Activated T-helper 2 cell treated with anti-CD3 and anti-CD28 coated beads, Interferon-gamma antibody, Interleukin-2, Interleukin-4, amounts not matched to agents 10 μg/mL and 5 μg/mL and 100 μg/mL, durations not matched to agents 14 hours and 24 hours and 36 hours (primary cell): ENCODE measurements around the gene ABCA2. TPM values are rescaled to one million over a fixed set of nuclear protein-coding genes. Genes with fewer than 3 reads are reported as not detected.

Experiments used
- DNase-seq: peaks from one replicate; pipeline ENCODE4 v3.0.0; 2021; ENCODE audit warnings: low spot score
- H3K27ac Mint-ChIP-seq: one replicate; pipeline ENCODE4 v1.8.0; 2021; ENCODE audit warnings: mixed read lengths
- H3K27me3 Mint-ChIP-seq: one replicate; pipeline ENCODE4 v1.8.0; 2021; ENCODE audit warnings: low read depth, mixed read lengths
- H3K36me3 Mint-ChIP-seq: one replicate; pipeline ENCODE4 v1.8.0; 2021; ENCODE audit warnings: low read depth, mixed read lengths
- H3K4me1 Mint-ChIP-seq: one replicate; pipeline ENCODE4 v1.8.0; 2021; ENCODE audit warnings: low read depth, mixed read lengths
- H3K4me3 Mint-ChIP-seq: one replicate; pipeline ENCODE4 v1.8.0; 2021; ENCODE audit warnings: low read depth, mild to moderate bottlenecking, moderate library complexity, mixed read lengths
- H3K9me3 Mint-ChIP-seq: one replicate; pipeline ENCODE4 v1.8.0; 2021; ENCODE audit warnings: mixed read lengths
- intact Hi-C: fragments of 100-400 bp; cut with micrococcal nuclease; formaldehyde crosslinking; loops from one replicate; pipeline ENCODE4 v1.15.1; 2023
- total RNA-seq: library from RNA; stranded (reverse); gene quantifications from 2 replicates; pipeline ENCODE4 v1.2.3, GENCODE V29; 2022

ABCA2 gene
- total RNA-seq, 1 donor from 2014 or later = 27.4 TPM

DNA sequence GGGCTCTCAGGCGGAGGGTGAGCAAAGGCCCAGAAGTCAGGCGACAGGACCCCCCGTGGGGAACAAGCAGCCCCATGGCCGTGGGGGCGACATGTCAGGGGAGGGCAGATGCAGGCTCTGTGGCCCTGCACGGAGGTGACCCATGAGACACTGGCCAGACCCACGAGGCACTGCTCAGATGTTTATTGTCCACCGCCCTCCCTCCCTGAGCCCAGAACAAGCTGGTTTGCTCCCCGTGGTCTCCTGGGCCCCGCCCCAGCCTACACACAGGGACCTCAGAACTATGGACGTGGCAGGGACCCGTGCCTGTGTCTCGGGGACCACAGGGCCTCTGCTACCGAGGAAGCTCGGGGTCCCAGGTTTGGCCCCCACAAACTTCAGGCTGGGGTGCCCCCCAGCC, 2.0 kb upstream of the ABCA2 start:
- Mint-ChIP-seq H3K36me3 (no peaks in the 10 kb centered on the region), H3K9me3 (no peaks in the 10 kb centered on the region), H3K4me1 (peaks cover 35% of the 10 kb centered on the region), H3K27ac (no peak overlapping the region), H3K4me3 (no peak overlapping the region), H3K27me3 (peaks cover 2% of the 10 kb centered on the region)
- DNase-seq = no peak
- intact Hi-C loops = loop anchor here (10.0 kb wide), 2 partner anchors 75 to 495 kb away; partner anchors contain the start of gene LCN12

DNA sequence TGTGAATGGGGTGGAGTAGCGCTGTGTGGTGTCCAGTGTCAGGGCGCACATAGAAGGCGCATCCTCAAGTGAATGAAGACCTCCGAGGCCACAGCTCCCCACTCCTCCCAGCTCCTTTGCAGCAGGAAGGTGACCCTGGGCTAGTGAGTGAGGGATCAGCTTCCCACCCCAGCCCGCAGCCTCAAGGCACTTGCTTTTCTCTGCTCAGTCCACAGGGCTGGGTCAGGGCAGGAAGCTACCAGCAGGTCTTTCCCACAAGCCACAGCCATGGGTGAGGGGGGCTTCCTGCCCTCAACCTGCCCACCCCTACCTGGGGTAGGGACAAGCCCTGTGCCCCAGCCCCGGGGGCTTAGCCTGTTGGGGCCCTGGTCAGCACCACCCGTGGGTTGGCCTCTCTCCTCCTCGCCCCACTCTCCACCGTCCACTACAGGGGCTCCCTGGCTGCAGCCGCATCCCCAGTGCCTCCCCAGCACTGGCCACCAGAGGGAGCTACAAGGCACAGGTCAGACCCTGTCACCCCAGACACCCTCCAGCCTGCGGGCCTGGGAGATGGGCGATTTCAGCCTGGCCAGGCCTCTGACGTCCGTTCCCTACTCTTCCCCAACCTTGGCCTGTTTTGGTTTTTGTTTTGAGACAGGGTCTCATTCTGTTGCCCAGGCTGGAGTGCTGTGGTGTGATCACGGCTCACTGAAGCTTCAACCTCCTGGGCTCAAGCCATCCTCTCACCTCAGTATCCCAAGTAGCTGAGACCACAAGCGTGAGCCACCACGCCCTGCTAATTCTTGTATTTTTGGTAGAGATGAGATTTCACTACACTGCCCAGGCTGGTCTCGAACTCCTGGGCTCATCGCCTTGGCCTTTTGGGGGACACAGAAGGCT, 1.3 kb upstream of the ABCA2 start:
- H3K27me3 Mint-ChIP-seq = peaks cover 2% of the 10 kb centered on the region
- H3K4me3 Mint-ChIP-seq = peak overlapping the region; percentile 73
- intact Hi-C loops = loop anchor here (5.0 kb wide), 1 partner anchor 37 kb away; the partner anchor contains the start of gene PAXX
- H3K27ac Mint-ChIP-seq = peak overlapping the region; percentile 47
- no peaks in the 10 kb centered on the region for H3K9me3 Mint-ChIP-seq
- no peaks in the 10 kb centered on the region for H3K36me3 Mint-ChIP-seq
- H3K4me1 Mint-ChIP-seq = peaks cover 28% of the 10 kb centered on the region
- DNase-seq = peak; percentile 61

DNA sequence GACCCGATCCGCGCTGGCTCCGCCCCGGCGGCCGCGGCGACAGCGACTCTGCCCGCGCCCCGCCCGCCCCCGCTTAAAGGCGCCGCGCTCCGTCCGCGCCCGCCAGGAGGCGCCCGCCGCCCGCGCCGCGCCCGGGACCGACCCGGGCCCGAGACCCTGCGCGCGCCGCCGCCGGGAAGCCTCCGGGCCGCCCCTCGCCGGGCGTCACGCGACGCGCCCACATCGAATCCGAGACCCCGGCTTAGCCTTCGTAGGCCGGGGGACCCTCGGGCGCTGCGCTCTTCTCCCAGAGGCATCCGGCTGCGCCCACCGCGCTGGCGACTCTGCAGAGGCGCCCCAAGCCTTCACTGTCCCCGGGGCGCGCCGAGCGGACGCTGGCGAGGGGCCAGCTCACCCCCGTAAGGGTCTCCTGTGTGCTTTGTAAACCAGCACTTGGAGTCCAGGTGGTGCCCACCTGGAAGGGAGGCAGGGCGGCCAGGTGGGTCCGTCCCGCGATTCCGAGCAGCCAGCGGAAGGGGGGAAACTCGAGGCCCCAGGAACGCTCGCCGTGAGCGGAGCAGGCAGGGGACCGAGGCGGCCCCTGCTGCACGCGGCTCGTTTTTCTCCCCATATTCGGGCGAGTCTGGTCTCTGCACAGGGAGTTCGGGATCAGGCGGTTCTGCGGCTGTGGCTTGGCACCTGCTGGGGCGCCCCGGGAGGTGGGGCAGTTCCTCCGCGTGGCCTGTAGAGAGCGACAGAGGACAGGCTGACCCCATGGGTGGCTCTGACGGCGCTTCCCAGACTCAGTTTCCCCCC, 423 bp upstream of the ABCA2 start:
- DNase-seq = peak; percentile 65
- Mint-ChIP-seq H3K36me3 (no peaks in the 10 kb centered on the region), H3K9me3 (no peaks in the 10 kb centered on the region), H3K4me1 (peaks cover 28% of the 10 kb centered on the region), H3K27ac (no peak overlapping the region), H3K4me3 (peak overlapping the region; percentile 73), H3K27me3 (peaks cover 2% of the 10 kb centered on the region)
- intact Hi-C loops = loop anchor here (5.0 kb wide), 1 partner anchor 36 kb away; the partner anchor contains the start of gene PAXX

DNA sequence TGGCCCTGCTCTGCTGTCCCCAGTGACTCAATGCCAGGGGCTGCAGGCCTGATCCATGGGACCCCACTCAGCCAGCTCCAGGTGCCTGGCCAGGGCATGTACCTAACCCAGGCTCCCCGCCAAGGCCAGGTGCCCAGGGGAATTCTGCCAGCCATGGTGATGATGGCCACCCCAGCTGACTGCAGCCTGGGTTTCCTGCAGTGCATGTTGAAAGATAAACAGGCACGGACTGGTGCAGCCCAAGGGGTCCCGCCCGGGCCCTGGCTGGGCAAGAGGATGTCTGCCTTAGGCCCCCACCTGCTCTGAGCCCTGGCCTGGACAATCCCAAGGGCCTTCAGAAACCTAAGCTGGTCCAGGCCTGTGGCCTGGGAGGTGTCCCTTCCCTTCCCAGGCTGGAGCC, 1.2 kb downstream of the ABCA2 start:
- peak overlapping the region; percentile 79 for H3K4me3 Mint-ChIP-seq
- no peak for DNase-seq
- H3K9me3 Mint-ChIP-seq = no peaks in the 10 kb centered on the region
- H3K27ac Mint-ChIP-seq = no peak overlapping the region
- H3K36me3 Mint-ChIP-seq = no peaks in the 10 kb centered on the region
- H3K27me3 Mint-ChIP-seq = peaks cover 2% of the 10 kb centered on the region
- peaks cover 20% of the 10 kb centered on the region for H3K4me1 Mint-ChIP-seq
- intact Hi-C loops = loop anchor here (5.0 kb wide), 1 partner anchor 35 kb away; the partner anchor contains the start of gene PAXX

DNA sequence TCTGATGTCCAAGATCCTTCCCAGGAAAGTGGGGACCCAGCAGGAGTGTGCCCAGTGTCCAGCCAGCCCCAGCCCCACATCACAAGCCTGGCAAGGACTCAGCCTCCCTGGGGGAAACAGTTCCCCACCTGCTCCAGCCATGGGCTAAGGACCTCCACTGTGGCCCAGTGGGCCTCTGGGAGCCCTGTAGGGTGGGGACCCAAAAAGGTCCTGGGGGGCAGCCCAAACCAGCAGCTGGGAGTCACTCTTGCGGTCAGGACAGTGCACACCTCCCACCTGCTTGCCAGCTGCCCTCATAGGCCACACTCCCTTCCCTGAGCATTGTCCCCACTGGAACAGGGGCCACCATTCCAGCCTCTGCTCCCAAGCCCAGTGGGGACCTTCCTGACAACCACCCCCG, 1.7 kb downstream of the ABCA2 start:
- no peak for DNase-seq
- Mint-ChIP-seq H3K27me3 (peaks cover 2% of the 10 kb centered on the region), H3K4me1 (peaks cover 19% of the 10 kb centered on the region), H3K36me3 (no peaks in the 10 kb centered on the region), H3K9me3 (no peaks in the 10 kb centered on the region), H3K27ac (no peak overlapping the region), H3K4me3 (no peak overlapping the region)
- intact Hi-C loops = loop anchor here (5.0 kb wide), 1 partner anchor 34 kb away; the partner anchor contains the start of gene PAXX

DNA sequence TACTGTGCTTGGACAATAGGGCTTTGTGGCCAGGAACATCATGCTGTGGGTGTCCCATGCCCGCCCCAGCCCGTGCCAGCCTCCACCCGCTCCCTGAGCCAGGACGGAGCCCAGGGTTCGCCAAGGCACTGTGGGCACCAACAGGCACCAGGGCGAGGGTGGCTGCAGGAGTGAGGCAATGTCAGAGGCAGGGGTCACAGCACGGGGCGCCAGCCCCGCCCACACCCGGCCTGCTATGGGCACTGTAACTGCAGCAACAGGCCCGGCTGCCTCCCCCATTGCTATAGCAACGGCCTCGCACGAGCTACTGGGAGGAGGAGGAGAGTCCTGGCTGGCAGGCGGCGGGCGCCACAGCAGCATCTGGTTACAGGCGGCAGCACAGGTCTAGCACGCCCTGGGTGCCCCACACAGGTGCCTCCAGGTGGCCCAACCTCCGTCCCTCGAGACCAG, 2.5 kb downstream of the ABCA2 start:
- DNase-seq = no peak
- Mint-ChIP-seq H3K9me3 (no peaks in the 10 kb centered on the region), H3K4me1 (peaks cover 15% of the 10 kb centered on the region), H3K27ac (no peak overlapping the region), H3K36me3 (no peaks in the 10 kb centered on the region), H3K4me3 (no peak overlapping the region), H3K27me3 (peaks cover 2% of the 10 kb centered on the region)
- intact Hi-C loops = loop anchor here (5.0 kb wide), 1 partner anchor 33 kb away; the partner anchor contains the start of gene PAXX

DNA sequence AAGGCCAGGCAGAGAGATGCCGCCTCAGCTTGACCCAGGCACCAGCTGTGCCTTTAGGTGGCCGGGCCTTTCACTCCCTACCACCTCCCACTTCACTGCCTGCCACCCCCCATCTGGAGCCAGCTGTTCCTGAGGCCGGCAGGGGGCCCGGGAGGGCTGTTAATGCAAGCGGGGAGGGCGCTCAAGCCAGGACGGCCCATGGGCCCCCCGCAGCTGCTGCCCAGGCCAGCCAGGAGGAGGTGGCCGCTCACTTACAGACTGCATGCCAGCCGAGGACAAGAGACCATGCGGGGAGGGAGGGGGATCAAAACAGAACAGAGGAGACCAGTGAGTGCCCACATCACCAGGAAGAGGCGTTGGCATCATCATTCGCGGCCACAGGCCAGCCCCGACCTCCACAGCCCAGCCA, 4.5 kb downstream of the ABCA2 start:
- no peak for DNase-seq
- H3K4me1 Mint-ChIP-seq = peaks cover 2% of the 10 kb centered on the region
- intact Hi-C loops = no loop called here
- no peaks in the 10 kb centered on the region for H3K9me3 Mint-ChIP-seq
- no peak overlapping the region for H3K4me3 Mint-ChIP-seq
- H3K27ac Mint-ChIP-seq = no peak overlapping the region
- H3K36me3 Mint-ChIP-seq = no peaks in the 10 kb centered on the region
- peaks cover 2% of the 10 kb centered on the region for H3K27me3 Mint-ChIP-seq

DNA sequence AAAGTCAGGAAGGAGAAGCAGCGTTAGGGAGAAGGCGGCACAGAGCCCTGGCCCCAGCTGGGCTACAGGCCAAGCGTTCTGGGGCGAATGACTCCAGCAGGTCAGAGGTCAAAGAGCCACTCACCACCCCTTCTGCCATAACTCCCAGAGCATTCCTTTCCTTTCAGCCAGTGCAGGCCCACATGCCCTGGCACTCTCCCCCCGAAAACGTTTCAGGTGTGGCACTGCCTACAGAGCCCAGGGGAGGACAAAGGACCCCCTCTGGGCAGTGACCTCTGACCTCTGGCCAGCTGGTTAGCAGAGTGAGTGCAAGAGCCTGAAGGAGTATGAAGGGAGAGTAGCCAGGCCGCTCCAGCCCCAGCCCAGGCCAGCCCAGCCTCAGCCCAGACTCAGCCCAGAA, 4.9 kb downstream of the ABCA2 start:
- H3K27me3 Mint-ChIP-seq = peaks cover 2% of the 10 kb centered on the region
- H3K36me3 Mint-ChIP-seq = no peaks in the 10 kb centered on the region
- no peaks in the 10 kb centered on the region for H3K9me3 Mint-ChIP-seq
- intact Hi-C loops = no loop called here
- no peak overlapping the region for H3K4me3 Mint-ChIP-seq
- DNase-seq = no peak
- no peak overlapping the region for H3K27ac Mint-ChIP-seq
- peaks cover 2% of the 10 kb centered on the region for H3K4me1 Mint-ChIP-seq

DNA sequence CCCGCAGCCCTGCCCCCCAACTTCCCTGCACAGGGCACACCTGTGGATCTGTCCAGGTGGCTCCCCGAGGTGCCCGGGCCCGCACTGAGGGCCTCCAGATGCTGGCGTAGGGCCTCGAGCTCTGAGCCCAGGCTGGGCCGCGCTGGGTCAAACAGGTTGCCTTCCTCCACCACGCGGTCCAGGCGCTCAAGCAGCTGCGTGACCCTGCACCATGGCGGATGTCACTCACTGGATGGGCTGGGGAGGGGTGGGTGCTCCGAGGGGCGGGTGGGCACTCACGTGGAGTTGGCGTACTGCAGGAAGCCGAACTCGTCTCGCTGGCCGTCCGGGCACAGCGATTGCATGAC, 5.4 kb downstream of the ABCA2 start:
- H3K36me3 Mint-ChIP-seq = no peaks in the 10 kb centered on the region
- no peak overlapping the region for H3K27ac Mint-ChIP-seq
- no peaks in the 10 kb centered on the region for H3K9me3 Mint-ChIP-seq
- H3K27me3 Mint-ChIP-seq = peaks cover 2% of the 10 kb centered on the region
- no peak for DNase-seq
- peaks cover 2% of the 10 kb centered on the region for H3K4me1 Mint-ChIP-seq
- no peak overlapping the region for H3K4me3 Mint-ChIP-seq
- intact Hi-C loops = loop anchor here (1.0 kb wide), 1 partner anchor 44 kb away; no protein-coding TSS in a partner anchor

DNA sequence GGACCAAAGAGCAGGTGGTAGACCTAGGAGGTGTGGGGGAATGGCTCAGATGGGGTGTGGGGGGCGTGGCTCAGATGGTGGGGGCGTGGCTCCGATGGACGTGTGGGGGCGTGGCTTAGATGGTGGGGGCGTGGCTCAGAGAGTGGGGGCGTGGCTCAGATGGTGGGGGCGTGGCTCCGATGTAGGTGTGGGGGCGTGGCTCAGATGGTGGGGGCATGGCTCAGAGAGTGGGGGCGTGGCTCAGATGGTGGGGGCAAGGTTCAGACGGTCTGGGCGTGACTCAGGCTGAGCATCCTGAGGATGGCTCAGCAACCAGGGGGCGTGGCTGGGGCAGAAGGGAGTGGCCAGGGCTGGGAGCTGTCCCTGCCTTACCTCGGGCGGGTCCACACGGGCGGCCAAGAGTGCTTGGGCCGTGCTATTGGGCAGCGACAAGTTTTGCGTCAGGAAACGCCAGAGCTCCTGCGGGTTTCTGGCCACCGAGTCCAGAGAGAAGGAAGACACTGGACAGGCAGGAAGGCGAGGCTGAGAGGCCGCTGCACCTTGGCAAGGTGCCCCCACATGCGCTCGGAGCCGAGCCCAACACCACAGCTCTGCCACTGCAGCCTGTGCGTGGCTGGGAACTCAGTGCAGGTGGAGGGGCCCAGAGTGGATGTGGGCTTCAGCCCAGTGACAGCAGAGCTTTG, 5.9 kb downstream of the ABCA2 start:
- H3K27ac Mint-ChIP-seq = no peak overlapping the region
- H3K36me3 Mint-ChIP-seq = no peaks in the 10 kb centered on the region
- H3K27me3 Mint-ChIP-seq = peaks cover under 1% of the 10 kb centered on the region
- intact Hi-C loops = loop anchor here (1.0 kb wide), 1 partner anchor 44 kb away; no protein-coding TSS in a partner anchor
- no peak overlapping the region for H3K4me3 Mint-ChIP-seq
- no peaks in the 10 kb centered on the region for H3K9me3 Mint-ChIP-seq
- peak; percentile 63 for DNase-seq
- H3K4me1 Mint-ChIP-seq = no peaks in the 10 kb centered on the region

DNA sequence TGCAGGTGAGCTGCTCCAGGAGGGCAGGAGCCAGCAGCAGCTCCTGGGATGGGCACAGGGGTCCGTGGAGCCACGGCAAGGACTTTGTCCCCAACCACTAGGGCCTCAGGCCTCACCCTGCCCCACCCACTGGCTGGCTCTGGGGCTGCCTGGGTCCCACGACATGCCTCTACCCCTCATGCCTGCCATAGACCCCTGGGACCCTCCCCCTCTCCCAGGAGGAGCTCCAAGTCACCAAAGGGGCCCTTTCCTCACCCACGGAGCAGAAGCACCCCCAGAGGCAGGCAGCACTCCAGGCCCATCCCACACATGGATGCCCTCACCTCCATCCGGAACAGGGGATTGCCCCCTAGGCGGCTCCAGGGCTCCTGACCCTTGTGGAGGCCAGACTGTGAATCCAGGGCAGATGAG, 6.5 kb downstream of the ABCA2 start:
- Mint-ChIP-seq H3K4me3 (no peak overlapping the region), H3K9me3 (no peaks in the 10 kb centered on the region), H3K27ac (no peak overlapping the region), H3K4me1 (no peaks in the 10 kb centered on the region), H3K36me3 (no peaks in the 10 kb centered on the region), H3K27me3 (no peaks in the 10 kb centered on the region)
- intact Hi-C loops = no loop called here
- no peak for DNase-seq

DNA sequence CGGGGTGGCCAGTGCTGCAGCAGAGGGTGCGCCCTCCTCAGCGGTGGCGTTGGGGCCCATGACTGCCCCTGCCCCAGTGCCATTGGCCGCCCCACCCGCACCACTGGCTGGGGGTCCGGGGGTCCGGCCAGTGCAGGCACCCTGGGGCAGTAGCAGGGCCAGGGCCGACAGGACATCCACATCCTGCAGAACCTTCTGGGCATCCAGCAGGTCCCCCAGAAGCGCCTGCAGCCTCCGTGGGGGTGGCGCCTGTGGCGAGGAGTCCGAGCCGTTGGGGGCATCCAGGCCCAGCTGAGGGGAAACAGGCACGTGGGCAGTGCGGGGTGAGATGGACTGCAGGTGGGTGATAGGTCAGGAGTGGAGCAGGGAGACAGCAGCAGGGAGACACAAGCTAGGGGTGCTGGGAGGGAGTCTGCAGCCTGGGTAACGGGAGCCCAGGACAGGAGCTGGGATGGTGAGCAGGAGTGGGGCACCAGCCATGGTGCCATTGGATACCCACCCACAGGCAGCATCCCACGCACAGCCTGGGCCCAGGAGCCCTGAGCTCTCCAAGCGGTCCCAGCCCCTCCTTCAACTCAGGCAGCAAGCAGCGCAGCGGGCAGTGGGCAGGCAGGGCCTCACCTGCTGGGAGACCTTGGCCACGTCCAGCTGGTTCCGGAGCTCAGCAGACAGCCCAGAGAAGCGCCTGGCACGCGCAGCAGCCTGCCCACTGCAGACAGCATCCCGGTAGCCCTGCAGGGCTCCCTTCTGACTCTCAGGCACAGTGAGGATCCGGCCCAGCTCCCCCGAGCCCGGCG, 7.1 kb downstream of the ABCA2 start:
- H3K4me1 Mint-ChIP-seq = no peaks in the 10 kb centered on the region
- intact Hi-C loops = no loop called here
- H3K27ac Mint-ChIP-seq = no peak overlapping the region
- no peak overlapping the region for H3K4me3 Mint-ChIP-seq
- DNase-seq = no peak
- H3K36me3 Mint-ChIP-seq = no peaks in the 10 kb centered on the region
- H3K9me3 Mint-ChIP-seq = no peaks in the 10 kb centered on the region
- no peaks in the 10 kb centered on the region for H3K27me3 Mint-ChIP-seq
